IMR-90 (cell line): ENCODE results near the gene ACAA2. TPM values are rescaled to one million over a fixed set of nuclear protein-coding genes. Genes with fewer than 3 reads are reported as not detected.

Source experiments
- ATAC-seq: fragments of 200-7000 bp; cut with Tn5 transposase; 2 replicates; pipeline ENCODE4 v1.9.1; 2020; ENCODE audit warnings: low read depth, mild to moderate bottlenecking, moderate library complexity
- BruUV-seq: library from RNA; stranded (reverse); fragments of 400-500 nt; replicated peaks from 2 replicates; lab custom pipeline; 2021; lab: Mats Ljungman, UMichigan
- CTCF ChIA-PET: fragments of 300-600 bp; formaldehyde crosslinking; extraction: SDS; loops from one replicate; lab custom pipeline; 2021; ENCODE audit warnings: antibody characterized with exemption; lab: Yijun Ruan, JAX
- POLR2A ChIA-PET: fragments of 300-600 bp; sonication (Branson Sonifier 250); formaldehyde crosslinking; loops from one replicate; lab custom pipeline; 2022; ENCODE audit warnings: antibody characterized with exemption; ENCODE audit not compliant: unreplicated experiment; lab: Charles Lee
- DNase-seq: peaks from one replicate; pipeline ENCODE4 v3.0.0; 2013
- H2AFZ ChIP-seq: replicated peaks from 2 replicates; pipeline ENCODE3; 2013; ENCODE audit warnings: low read length, mild to moderate bottlenecking; ENCODE audit not compliant: poor library complexity
- H2AK5ac ChIP-seq: 2 replicates; pipeline ENCODE4 v1.6.1; 2013; ENCODE audit warnings: low read depth, low read length, inconsistent platforms
- H2AK9ac ChIP-seq: replicated peaks from 2 replicates; pipeline ENCODE3; 2013; ENCODE audit warnings: mild to moderate bottlenecking, low read depth, low read length, moderate library complexity; ENCODE audit not compliant: poor library complexity
- H2BK120ac ChIP-seq: 2 replicates; pipeline ENCODE4 v1.6.1; 2013; ENCODE audit warnings: low read depth, low read length, inconsistent platforms
- H2BK15ac ChIP-seq: 3 replicates; pipeline ENCODE4 v1.6.1; 2013; ENCODE audit warnings: low read depth, low read length, inconsistent platforms
- H2BK20ac ChIP-seq: 2 replicates; pipeline ENCODE4 v1.6.1; 2013; ENCODE audit warnings: low read depth, mild to moderate bottlenecking, inconsistent platforms, low read length, moderate library complexity
- H2BK5ac ChIP-seq: 2 replicates; pipeline ENCODE4 v1.6.1; 2013; ENCODE audit warnings: mild to moderate bottlenecking, low read depth, low read length, inconsistent platforms; ENCODE audit not compliant: poor library complexity, severe bottlenecking
- H3K14ac ChIP-seq: replicated peaks from 2 replicates; pipeline ENCODE4 v1.6.1; 2013; ENCODE audit warnings: low read depth, low read length, inconsistent platforms
- H3K18ac ChIP-seq: 2 replicates; pipeline ENCODE4 v1.6.1; 2013; ENCODE audit warnings: low read depth, low read length, control low read depth
- H3K23ac ChIP-seq: 2 replicates; pipeline ENCODE4 v1.6.1; 2013; ENCODE audit warnings: low read depth, low read length, inconsistent platforms
- H3K27ac ChIP-seq: 2 replicates; pipeline ENCODE4 v1.5.1; 2013; ENCODE audit warnings: mild to moderate bottlenecking, control low read depth, low read length; ENCODE audit not compliant: insufficient read depth
- H3K27me3 ChIP-seq: 2 replicates; pipeline ENCODE4 v1.6.1; 2013; ENCODE audit warnings: low read length; ENCODE audit not compliant: control insufficient read depth, insufficient read depth
- H3K36me3 ChIP-seq: 2 replicates; pipeline ENCODE4 v1.6.1; 2013; ENCODE audit warnings: low read length, mixed read lengths; ENCODE audit not compliant: control insufficient read depth, insufficient read depth
- H3K4ac ChIP-seq: 2 replicates; pipeline ENCODE4 v1.6.1; 2013; ENCODE audit warnings: low read depth, low read length, inconsistent platforms
- H3K4me1 ChIP-seq: 2 replicates; pipeline ENCODE4 v1.6.1; 2013; ENCODE audit warnings: low read length, mixed read lengths; ENCODE audit not compliant: control insufficient read depth, insufficient read depth
- H3K4me2 ChIP-seq: 2 replicates; pipeline ENCODE4 v1.6.1; 2013; ENCODE audit warnings: low read depth, mild to moderate bottlenecking, control low read depth, low read length, moderate library complexity
- H3K4me3 ChIP-seq: 2 replicates; pipeline ENCODE4 v1.5.1; 2013; ENCODE audit warnings: low read depth, mild to moderate bottlenecking, control low read depth, low read length, moderate library complexity; ENCODE audit not compliant: insufficient read depth
- H3K56ac ChIP-seq: 2 replicates; pipeline ENCODE4 v1.6.1; 2013; ENCODE audit warnings: low read length, inconsistent platforms; ENCODE audit not compliant: insufficient read depth; ENCODE audit errors: extremely low read depth
- H3K79me1 ChIP-seq, 2 experiments: 2 replicates each; pipeline ENCODE4 v1.6.1; 2013; ENCODE audit warnings: low read length in 2 of 2, inconsistent platforms in 1 of 2, low read depth in 1 of 2
- H3K9ac ChIP-seq: 2 replicates; pipeline ENCODE4 v1.6.1; 2013; ENCODE audit warnings: low read depth, low read length, control low read depth
- H3K9me1 ChIP-seq: 2 replicates; pipeline ENCODE4 v1.6.1; 2013; ENCODE audit warnings: low read length, inconsistent platforms; ENCODE audit not compliant: insufficient read depth
- H3K9me3 ChIP-seq: 2 replicates; pipeline ENCODE4 v1.6.1; 2013; ENCODE audit warnings: low read length; ENCODE audit not compliant: control insufficient read depth, insufficient read depth
- H4K20me1 ChIP-seq: 2 replicates; pipeline ENCODE4 v1.6.1; 2013; ENCODE audit warnings: low read length, inconsistent platforms; ENCODE audit not compliant: insufficient read depth
- H4K5ac ChIP-seq: 2 replicates; pipeline ENCODE4 v1.6.1; 2013; ENCODE audit warnings: mild to moderate bottlenecking, low read depth, low read length, control low read depth
- H4K8ac ChIP-seq, 2 experiments: 2 replicates each; pipeline ENCODE4 v1.6.1; 2013; ENCODE audit warnings: low read depth in 2 of 2, low read length in 2 of 2, control low read depth in 1 of 2, inconsistent platforms in 1 of 2
- H4K91ac ChIP-seq: 2 replicates; pipeline ENCODE4 v1.6.1; 2013; ENCODE audit warnings: low read depth, low read length, inconsistent platforms; ENCODE audit not compliant: insufficient read depth
- CHD1 ChIP-seq: IDR thresholded peaks from 2 replicates; pipeline ENCODE4 v1.6.1; 2012; ENCODE audit warnings: low read depth, low read length, improper control_type of control experiment
- MAFK ChIP-seq: IDR thresholded peaks from 2 replicates; pipeline ENCODE4 v1.6.1; 2012; ENCODE audit warnings: low read depth, low read length, improper control_type of control experiment
- MAZ ChIP-seq: IDR thresholded peaks from 2 replicates; pipeline ENCODE4 v1.6.1; 2012; ENCODE audit warnings: low read depth, mild to moderate bottlenecking, low read length, improper control_type of control experiment, moderate library complexity, borderline replicate concordance
- NFE2L2 ChIP-seq: fragments of 150-350 bp; IDR thresholded peaks from 2 replicates; pipeline ENCODE4 v1.6.1; 2016; ENCODE audit warnings: low read depth, mild to moderate bottlenecking, low read length
- RCOR1 ChIP-seq: IDR thresholded peaks from 2 replicates; pipeline ENCODE4 v1.6.1; 2012; ENCODE audit warnings: mild to moderate bottlenecking, low read length, improper control_type of control experiment; ENCODE audit not compliant: insufficient replicate concordance
- RFX5 ChIP-seq: IDR thresholded peaks from 2 replicates; pipeline ENCODE4 v1.8.0; 2012; ENCODE audit warnings: low read depth, mild to moderate bottlenecking, low read length, moderate library complexity
- WGBS, 2 experiments: methylation state at CpG; one replicate each; pipeline versions ENCODE4 v1.1.5 to v1.1.7; 2013; ENCODE audit warnings: missing lambda C conversion rate in 2 of 2; ENCODE audit not compliant: insufficient read length in 1 of 2; ENCODE audit errors: extremely low coverage in 2 of 2; 5-methylcytosine and 5-hydroxymethylcytosine counted together
- dilution Hi-C: fragments of 300-500 bp; cut with HindIII; formaldehyde crosslinking; loops from one replicate; pipeline ENCODE4 v1.14.3; 2018; ENCODE audit warnings: low sequenced_read_pairs; ENCODE audit not compliant: unreplicated experiment
- in situ Hi-C: fragments of 300-500 bp; cut with MboI; formaldehyde crosslinking; loops from 3 replicates; pipeline ENCODE4 v1.14.3; 2019; ENCODE audit warnings: low sequenced_read_pairs, inconsistent platforms, mixed read lengths
- intact Hi-C: fragments of 100-400 bp; cut with micrococcal nuclease; formaldehyde crosslinking; loops from 2 replicates; pipeline ENCODE4 v1.10.0; 2022
- polyA plus RNA-seq, 3 experiments: library from polyadenylated mRNA; depleted of rRNA; stranded (reverse); fragments of >200 nt; gene quantifications; 2 replicates each; pipeline ENCODE4 v1.2.3, GENCODE V29; 2012; ENCODE audit warnings: low replicate concordance in 1 of 3
- total RNA-seq: library from RNA; depleted of rRNA; stranded (reverse); fragments of >200 nt; gene quantifications from 2 replicates; pipeline ENCODE4 v1.2.3, GENCODE V29; 2012
- TF ChIP-seq, protein P1 (sequence below): conservative IDR thresholded peaks from 2 replicates; pipeline ENCODE4 v1.5.1; 2012; ENCODE audit warnings: mild to moderate bottlenecking, low read depth, low read length, improper control_type of control experiment
- TF ChIP-seq, protein P2 (sequence below): fragments of 150-350 bp; IDR thresholded peaks from 2 replicates; pipeline ENCODE4 v1.6.1; 2016; ENCODE audit warnings: low read depth, mild to moderate bottlenecking, low read length, moderate library complexity, borderline replicate concordance

ACAA2 gene
- total and polyA plus RNA-seq, 2 of the 4 experiments (the other 2 are of a cell fraction): 24.4 to 61.5 TPM

GRCh38 chr18:49851624-49852023 lies 38.3 kb upstream of the ACAA2 start:
- no peaks in the 10 kb centered on the region for H4K20me1 ChIP-seq
- WGBS, 2 experiments: no CpG with 5 or more reads among the region's 4 CpGs
- DNase-seq (no peak), ATAC-seq (no peak)
- H2AK5ac ChIP-seq: no peak overlapping the region
- intact Hi-C loops (no loop called here), in situ Hi-C loops (no loop called here), dilution Hi-C loops (no loop called here)
- H3K9me3 ChIP-seq: no peaks in the 10 kb centered on the region
- H2BK20ac ChIP-seq: no peak overlapping the region
- no peaks in the 10 kb centered on the region for H3K79me1 ChIP-seq
- H2BK120ac ChIP-seq: no peak overlapping the region
- ChIA-PET POLR2A (no interaction called here), CTCF (interaction anchor here (0.6 kb wide), 1 partner anchor 9 kb away, joined by 3 read pairs; no protein-coding TSS in a partner anchor)
- H3K18ac ChIP-seq: no peak overlapping the region
- no peak overlapping the region for H2BK5ac ChIP-seq
- H3K27me3 ChIP-seq: peaks cover 5% of the 10 kb centered on the region; the same call in 1 of the 2 replicates
- H2AFZ ChIP-seq: no peak overlapping the region
- H3K56ac ChIP-seq: no peak overlapping the region
- H3K9me1 ChIP-seq: peaks cover 11% of the 10 kb centered on the region; the same call in 1 of the 2 replicates
- no peak overlapping the region for H3K9ac ChIP-seq
- TF ChIP-seq RFX5 (no peak), RCOR1 (no peak), CHD1 (no peak), MAZ (no peak), NFE2L2 (no peak), MAFK (no peak)
- TF ChIP-seq, protein P1, sequence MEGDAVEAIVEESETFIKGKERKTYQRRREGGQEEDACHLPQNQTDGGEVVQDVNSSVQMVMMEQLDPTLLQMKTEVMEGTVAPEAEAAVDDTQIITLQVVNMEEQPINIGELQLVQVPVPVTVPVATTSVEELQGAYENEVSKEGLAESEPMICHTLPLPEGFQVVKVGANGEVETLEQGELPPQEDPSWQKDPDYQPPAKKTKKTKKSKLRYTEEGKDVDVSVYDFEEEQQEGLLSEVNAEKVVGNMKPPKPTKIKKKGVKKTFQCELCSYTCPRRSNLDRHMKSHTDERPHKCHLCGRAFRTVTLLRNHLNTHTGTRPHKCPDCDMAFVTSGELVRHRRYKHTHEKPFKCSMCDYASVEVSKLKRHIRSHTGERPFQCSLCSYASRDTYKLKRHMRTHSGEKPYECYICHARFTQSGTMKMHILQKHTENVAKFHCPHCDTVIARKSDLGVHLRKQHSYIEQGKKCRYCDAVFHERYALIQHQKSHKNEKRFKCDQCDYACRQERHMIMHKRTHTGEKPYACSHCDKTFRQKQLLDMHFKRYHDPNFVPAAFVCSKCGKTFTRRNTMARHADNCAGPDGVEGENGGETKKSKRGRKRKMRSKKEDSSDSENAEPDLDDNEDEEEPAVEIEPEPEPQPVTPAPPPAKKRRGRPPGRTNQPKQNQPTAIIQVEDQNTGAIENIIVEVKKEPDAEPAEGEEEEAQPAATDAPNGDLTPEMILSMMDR: no peak
- TF ChIP-seq, protein P2, sequence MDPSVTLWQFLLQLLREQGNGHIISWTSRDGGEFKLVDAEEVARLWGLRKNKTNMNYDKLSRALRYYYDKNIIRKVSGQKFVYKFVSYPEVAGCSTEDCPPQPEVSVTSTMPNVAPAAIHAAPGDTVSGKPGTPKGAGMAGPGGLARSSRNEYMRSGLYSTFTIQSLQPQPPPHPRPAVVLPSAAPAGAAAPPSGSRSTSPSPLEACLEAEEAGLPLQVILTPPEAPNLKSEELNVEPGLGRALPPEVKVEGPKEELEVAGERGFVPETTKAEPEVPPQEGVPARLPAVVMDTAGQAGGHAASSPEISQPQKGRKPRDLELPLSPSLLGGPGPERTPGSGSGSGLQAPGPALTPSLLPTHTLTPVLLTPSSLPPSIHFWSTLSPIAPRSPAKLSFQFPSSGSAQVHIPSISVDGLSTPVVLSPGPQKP: no peak
- no peak overlapping the region for H3K27ac ChIP-seq
- H3K14ac ChIP-seq: no peak overlapping the region
- no peak overlapping the region for H4K91ac ChIP-seq
- H4K8ac ChIP-seq: no peak overlapping the region
- H3K4me3 ChIP-seq: no peak overlapping the region
- H2AK9ac ChIP-seq: no peak overlapping the region
- no peak overlapping the region for H4K5ac ChIP-seq
- no TSS peak for BruUV-seq
- no peak overlapping the region for H3K4ac ChIP-seq
- H3K36me3 ChIP-seq: no peaks in the 10 kb centered on the region
- H2BK15ac ChIP-seq: no peak overlapping the region
- no peak overlapping the region for H3K23ac ChIP-seq
- H3K4me1 ChIP-seq: peaks cover 7% of the 10 kb centered on the region
- H3K4me2 ChIP-seq: no peak overlapping the region
